8988T (cell line): ENCODE data around the gene TTLL9.
"Not testable (repeated sequence)": the region's sequence is repeated elsewhere in the genome, so short reads cannot be mapped to it uniquely, and the experiment has no call there.

ENCODE experiments used
- DNase-seq: peaks from one replicate; pipeline ENCODE4 v3.0.0; 2011

The TTLL9 gene

GRCh38 chr20:31890646-31891045 is 20.2 kb downstream of the TTLL9 start:
- no peak for DNase-seq

- no peak for DNase-seq
Measured at GRCh38 chr20:31894980-31895675, 24.7 kb downstream of the TTLL9 start.

- no peak for DNase-seq
Measured at GRCh38 chr20:31896049-31896448, 25.6 kb downstream of the TTLL9 start.

- DNase-seq = no peak
Measured at GRCh38 chr20:31897541-31897940, 27.1 kb downstream of the TTLL9 start.

- no peak for DNase-seq
Measured at GRCh38 chr20:31901615-31902014, 31.2 kb downstream of the TTLL9 start.

GRCh38 chr20:31903627-31904386 is 33.4 kb downstream of the TTLL9 start:
- no peak for DNase-seq

GRCh38 chr20:31906001-31906400 is 35.6 kb downstream of the TTLL9 start:
- DNase-seq = no peak

GRCh38 chr20:31907046-31907445 is 36.6 kb downstream of the TTLL9 start:
- DNase-seq = no peak

GRCh38 chr20:31908016-31908415 is 37.6 kb downstream of the TTLL9 start:
- no peak for DNase-seq

- no peak for DNase-seq
Measured at GRCh38 chr20:31908424-31908823, 38.0 kb downstream of the TTLL9 start.

- no peak for DNase-seq
Measured at GRCh38 chr20:31909253-31910070, 39.0 kb downstream of the TTLL9 start.

GRCh38 chr20:31910071-31910803 is 39.8 kb downstream of the TTLL9 start:
- DNase-seq = no peak

- no peak for DNase-seq
Measured at GRCh38 chr20:31913431-31914157, 43.2 kb downstream of the TTLL9 start.

- no peak for DNase-seq
Measured at GRCh38 chr20:31914170-31914569, 43.7 kb downstream of the TTLL9 start.

- DNase-seq = no peak
Measured at GRCh38 chr20:31915491-31916280, 45.3 kb downstream of the TTLL9 start.

- DNase-seq = no peak
Measured at GRCh38 chr20:31916708-31917107, 46.3 kb downstream of the TTLL9 start.

GRCh38 chr20:31917962-31918412 is 47.6 kb downstream of the TTLL9 start:
- DNase-seq = not testable (repeated sequence)

GRCh38 chr20:31918466-31919105 is 48.2 kb downstream of the TTLL9 start:
- no peak for DNase-seq

GRCh38 chr20:31919410-31920155 is 49.1 kb downstream of the TTLL9 start:
- DNase-seq = no peak

GRCh38 chr20:31920275-31920855 is 49.9 kb downstream of the TTLL9 start:
- no peak for DNase-seq
